HEK293 (cell line): ENCODE data around the gene ZNF280D.

ENCODE experiments used
- CTCF ChIA-PET: fragments of 350-600 bp; formaldehyde crosslinking; extraction: SDS; loops from one replicate; lab custom pipeline; 2021; ENCODE audit warnings: antibody characterized with exemption; lab: Yijun Ruan, JAX
- POLR2A ChIA-PET: fragments of 300-600 bp; formaldehyde crosslinking; extraction: SDS; loops from one replicate; lab custom pipeline; 2020; ENCODE audit warnings: antibody characterized with exemption, inconsistent platforms; lab: Yijun Ruan, JAX
- H3K27ac ChIP-seq: fragments of 200-500 bp; sonication (Bioruptor generic); 2 replicates; pipeline ENCODE4 v1.5.1; 2014; ENCODE audit warnings: low read depth, low read length, control low read depth, inconsistent platforms; ENCODE audit errors: extremely low read depth
- H3K36me3 ChIP-seq, 2 experiments: fragments of 200-500 bp in 1 of 2; sonication (Bioruptor generic) in 1 of 2; 1 replicate in 1 of 2; 2 replicates in 1 of 2; pipeline ENCODE4 v1.5.1; 2014 to 2017; ENCODE audit warnings: inconsistent platforms in 2 of 2, low read length in 2 of 2; ENCODE audit not compliant: control insufficient read depth in 2 of 2, insufficient read depth in 1 of 2
- H3K4me1 ChIP-seq: fragments of 200-500 bp; sonication (Bioruptor generic); 2 replicates; pipeline ENCODE4 v1.5.1; 2014; ENCODE audit warnings: mild to moderate bottlenecking, low read length, inconsistent platforms; ENCODE audit not compliant: control insufficient read depth, insufficient read depth
- H3K4me3 ChIP-seq: 2 replicates; pipeline ENCODE4 v1.5.1; 2011; ENCODE audit warnings: low read depth, mild to moderate bottlenecking, control low read depth, low read length, moderate library complexity
- H3K9me3 ChIP-seq: fragments of 200-500 bp; sonication (Bioruptor generic); 2 replicates; pipeline ENCODE4 v1.5.1; 2014; ENCODE audit warnings: low read depth, low read length, inconsistent platforms; ENCODE audit not compliant: control insufficient read depth, insufficient read depth
- GFI1B ChIP-seq: fragments of 450-650 bp; formaldehyde crosslinking; IDR thresholded peaks from 2 replicates; pipeline ENCODE4 v1.5.1; 2016; ENCODE audit warnings: missing biosample characterization, missing genetic modification characterization
- HOXA7 ChIP-seq: sonication (generic); formaldehyde crosslinking; IDR thresholded peaks from 2 replicates; pipeline ENCODE4 v1.8.1; 2022; ENCODE audit warnings: missing genetic modification reagents, borderline replicate concordance
- HOXD13 ChIP-seq: sonication (generic); formaldehyde crosslinking; IDR thresholded peaks from 2 replicates; pipeline ENCODE4 v1.8.0; 2022; ENCODE audit warnings: missing genetic modification reagents, borderline replicate concordance
- KLF16 ChIP-seq: fragments of 450-650 bp; formaldehyde crosslinking; IDR thresholded peaks from 2 replicates; pipeline ENCODE4 v1.5.1; 2017; ENCODE audit warnings: missing biosample characterization, missing genetic modification characterization
- MZF1 ChIP-seq: fragments of 450-650 bp; formaldehyde crosslinking; IDR thresholded peaks from 2 replicates; pipeline ENCODE4 v1.5.1; 2017; ENCODE audit warnings: missing biosample characterization, missing genetic modification characterization, borderline replicate concordance
- OSR2 ChIP-seq: fragments of 450-650 bp; formaldehyde crosslinking; IDR thresholded peaks from 2 replicates; pipeline ENCODE4 v1.5.1; 2016; ENCODE audit warnings: missing biosample characterization, missing genetic modification characterization
- REST ChIP-seq: fragments of 450-650 bp; formaldehyde crosslinking; IDR thresholded peaks from 2 replicates; pipeline ENCODE4 v1.5.1; 2016; ENCODE audit warnings: missing biosample characterization, missing genetic modification characterization
- TRIM28 ChIP-seq: IDR thresholded peaks from 2 replicates; pipeline ENCODE4 v1.6.1; 2011; ENCODE audit warnings: low read length, control low read depth, borderline replicate concordance
- ZBTB10 ChIP-seq: fragments of 450-650 bp; formaldehyde crosslinking; IDR thresholded peaks from 2 replicates; pipeline ENCODE4 v1.5.1; 2016; ENCODE audit warnings: missing biosample characterization, missing genetic modification characterization
- ZBTB48 ChIP-seq: fragments of 450-650 bp; formaldehyde crosslinking; IDR thresholded peaks from 2 replicates; pipeline ENCODE4 v1.5.1; 2016; ENCODE audit warnings: missing biosample characterization, missing genetic modification characterization
- ZFP3 ChIP-seq: fragments of 450-650 bp; formaldehyde crosslinking; IDR thresholded peaks from 2 replicates; pipeline ENCODE4 v1.5.1; 2016; ENCODE audit warnings: low read depth, missing biosample characterization, missing genetic modification characterization
- ZNF114 ChIP-seq: fragments of 450-650 bp; formaldehyde crosslinking; IDR thresholded peaks from 2 replicates; pipeline ENCODE4 v1.5.0; 2017; ENCODE audit warnings: missing biosample characterization, missing genetic modification characterization
- ZNF23 ChIP-seq: fragments of 450-650 bp; formaldehyde crosslinking; IDR thresholded peaks from 2 replicates; pipeline ENCODE4 v1.5.1; 2016; ENCODE audit warnings: missing biosample characterization, missing genetic modification characterization, borderline replicate concordance
- ZNF248 ChIP-seq: fragments of 450-650 bp; formaldehyde crosslinking; IDR thresholded peaks from 2 replicates; pipeline ENCODE4 v1.5.1; 2017; ENCODE audit warnings: missing biosample characterization, missing genetic modification characterization
- ZNF473 ChIP-seq: fragments of 450-650 bp; formaldehyde crosslinking; IDR thresholded peaks from 2 replicates; pipeline ENCODE4 v1.5.1; 2017; ENCODE audit warnings: missing biosample characterization, missing genetic modification characterization
- ZNF513 ChIP-seq: fragments of 450-650 bp; IDR thresholded peaks from 2 replicates; pipeline ENCODE4 v1.5.1; 2018; ENCODE audit warnings: missing biosample characterization, missing genetic modification characterization
- ZNF530 ChIP-seq: fragments of 450-650 bp; formaldehyde crosslinking; IDR thresholded peaks from 2 replicates; pipeline ENCODE4 v1.5.1; 2016; ENCODE audit warnings: low read depth, missing biosample characterization, missing genetic modification characterization
- ZNF560 ChIP-seq: fragments of 450-650 bp; formaldehyde crosslinking; IDR thresholded peaks from 2 replicates; pipeline ENCODE4 v1.5.1; 2017; ENCODE audit warnings: missing biosample characterization, missing genetic modification characterization, borderline replicate concordance
- ZNF571 ChIP-seq: fragments of 450-650 bp; formaldehyde crosslinking; IDR thresholded peaks from 2 replicates; pipeline ENCODE4 v1.5.0; 2017; ENCODE audit warnings: missing biosample characterization, missing genetic modification characterization
- ZNF645 ChIP-seq: fragments of 450-650 bp; formaldehyde crosslinking; IDR thresholded peaks from 2 replicates; pipeline ENCODE4; 2016; ENCODE audit warnings: missing biosample characterization, missing genetic modification characterization
- ZNF768 ChIP-seq: fragments of 450-650 bp; formaldehyde crosslinking; IDR thresholded peaks from 2 replicates; pipeline ENCODE4 v1.5.1; 2018; ENCODE audit warnings: missing biosample characterization, mild to moderate bottlenecking, missing genetic modification characterization
- ZNF837 ChIP-seq: fragments of 450-650 bp; formaldehyde crosslinking; IDR thresholded peaks from 2 replicates; pipeline ENCODE4 v1.5.1; 2016; ENCODE audit warnings: missing biosample characterization, missing genetic modification characterization
- TF ChIP-seq, protein P1 (sequence below): fragments of 450-650 bp; formaldehyde crosslinking; IDR thresholded peaks from 2 replicates; pipeline ENCODE4 v1.5.1; 2017; ENCODE audit warnings: missing biosample characterization, missing genetic modification characterization
- TF ChIP-seq, protein P2 (sequence below): fragments of 450-650 bp; formaldehyde crosslinking; IDR thresholded peaks from 2 replicates; pipeline ENCODE4 v1.5.1; 2016; ENCODE audit warnings: missing biosample characterization, missing genetic modification characterization

ZNF280D gene

DNA sequence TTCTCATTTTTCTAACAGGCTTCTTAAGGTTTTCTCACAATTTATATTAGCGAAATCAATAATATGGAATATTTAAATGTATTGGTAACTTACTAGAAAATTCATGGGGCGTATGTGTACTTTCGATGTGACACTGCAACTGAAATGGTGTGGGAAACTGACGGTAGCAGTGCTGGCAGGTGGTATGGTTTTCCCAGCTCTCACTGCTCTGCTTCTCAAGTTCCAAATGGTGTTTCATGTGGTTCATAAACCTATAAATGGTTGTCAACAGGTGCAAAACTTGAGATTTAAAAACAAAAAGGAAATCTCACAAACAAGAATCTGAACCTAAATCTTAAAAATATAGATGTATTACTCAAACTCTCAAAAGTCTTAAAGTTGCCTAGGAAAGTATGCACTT is 54.7 kb downstream of the ZNF280D start:
- ChIA-PET POLR2A (no interaction called here), CTCF (interaction anchor here (1.0 kb wide), 1 partner anchor 184 kb away, joined by 3 read pairs; no protein-coding TSS in a partner anchor)
- no peaks in the 10 kb centered on the region for H3K36me3 ChIP-seq
- no peak for TF ChIP-seq ZNF571 (tag by site-specific recombination)
- TF ChIP-seq HOXA7 (CRISPR knock-in tag) = no peak
- no peak for TF ChIP-seq OSR2 (tag by site-specific recombination)
- TF ChIP-seq ZNF530 (tag by site-specific recombination) = no peak
- no peak for TF ChIP-seq ZNF645 (tag by site-specific recombination)
- TF ChIP-seq ZBTB48 (tag by site-specific recombination) = no peak
- no peak for TF ChIP-seq ZNF473 (tag by site-specific recombination)
- TF ChIP-seq ZNF560 (tag by site-specific recombination) = no peak
- no peak for TF ChIP-seq MZF1 (tag by site-specific recombination)
- TF ChIP-seq ZNF513 (tag by site-specific recombination) = no peak
- no peak for TF ChIP-seq ZNF23 (tag by site-specific recombination)
- TF ChIP-seq, protein P1, sequence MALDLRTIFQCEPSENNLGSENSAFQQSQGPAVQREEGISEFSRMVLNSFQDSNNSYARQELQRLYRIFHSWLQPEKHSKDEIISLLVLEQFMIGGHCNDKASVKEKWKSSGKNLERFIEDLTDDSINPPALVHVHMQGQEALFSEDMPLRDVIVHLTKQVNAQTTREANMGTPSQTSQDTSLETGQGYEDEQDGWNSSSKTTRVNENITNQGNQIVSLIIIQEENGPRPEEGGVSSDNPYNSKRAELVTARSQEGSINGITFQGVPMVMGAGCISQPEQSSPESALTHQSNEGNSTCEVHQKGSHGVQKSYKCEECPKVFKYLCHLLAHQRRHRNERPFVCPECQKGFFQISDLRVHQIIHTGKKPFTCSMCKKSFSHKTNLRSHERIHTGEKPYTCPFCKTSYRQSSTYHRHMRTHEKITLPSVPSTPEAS (tag by site-specific recombination) = no peak
- TF ChIP-seq ZNF768 (tag by site-specific recombination) = no peak
- no peak for TF ChIP-seq HOXD13 (CRISPR knock-in tag)
- TF ChIP-seq ZNF114 = no peak
- no peak for TF ChIP-seq TRIM28
- TF ChIP-seq KLF16 (tag by site-specific recombination) = no peak
- TF ChIP-seq ZNF837 (tag by site-specific recombination) = no peak
- TF ChIP-seq ZBTB10 = no peak
- no peak overlapping the region for H3K27ac ChIP-seq
- no peaks in the 10 kb centered on the region for H3K4me1 ChIP-seq
- no peaks in the 10 kb centered on the region for H3K9me3 ChIP-seq
- H3K4me3 ChIP-seq = no peak overlapping the region

- ChIA-PET POLR2A (no interaction called here), CTCF (no interaction called here)
- Histone ChIP-seq H3K4me3 (no peak overlapping the region), H3K9me3 (no peaks in the 10 kb centered on the region), H3K27ac (no peak overlapping the region), H3K4me1 (no peaks in the 10 kb centered on the region), H3K36me3 (no peaks in the 10 kb centered on the region)
- TF ChIP-seq ZNF248 (tag by site-specific recombination) (no peak), REST (tag by site-specific recombination) (no peak), ZNF768 (tag by site-specific recombination) (no peak), ZFP3 (tag by site-specific recombination) (no peak), MZF1 (tag by site-specific recombination) (no peak), GFI1B (tag by site-specific recombination) (no peak)
- TF ChIP-seq, protein P2, sequence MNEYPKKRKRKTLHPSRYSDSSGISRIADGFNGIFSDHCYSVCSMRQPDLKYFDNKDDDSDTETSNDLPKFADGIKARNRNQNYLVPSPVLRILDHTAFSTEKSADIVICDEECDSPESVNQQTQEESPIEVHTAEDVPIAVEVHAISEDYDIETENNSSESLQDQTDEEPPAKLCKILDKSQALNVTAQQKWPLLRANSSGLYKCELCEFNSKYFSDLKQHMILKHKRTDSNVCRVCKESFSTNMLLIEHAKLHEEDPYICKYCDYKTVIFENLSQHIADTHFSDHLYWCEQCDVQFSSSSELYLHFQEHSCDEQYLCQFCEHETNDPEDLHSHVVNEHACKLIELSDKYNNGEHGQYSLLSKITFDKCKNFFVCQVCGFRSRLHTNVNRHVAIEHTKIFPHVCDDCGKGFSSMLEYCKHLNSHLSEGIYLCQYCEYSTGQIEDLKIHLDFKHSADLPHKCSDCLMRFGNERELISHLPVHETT (tag by site-specific recombination) = no peak
Observed at GRCh38 chr15:56677271-56677670, 56.0 kb downstream of the ZNF280D start.
